HG03095 (cell line): Measurements from ENCODE around the gene SPATA3.
A peak's percentile ranks its signal among the peaks of the same experiment; 100 is the strongest.

Experiments
- ATAC-seq: cut with Tn5 transposase; IDR thresholded peaks from one replicate; pipeline ENCODE4 v1.9.1; 2021; ENCODE audit warnings: moderate library complexity; ENCODE audit not compliant: unreplicated experiment

The SPATA3 gene

DNA sequence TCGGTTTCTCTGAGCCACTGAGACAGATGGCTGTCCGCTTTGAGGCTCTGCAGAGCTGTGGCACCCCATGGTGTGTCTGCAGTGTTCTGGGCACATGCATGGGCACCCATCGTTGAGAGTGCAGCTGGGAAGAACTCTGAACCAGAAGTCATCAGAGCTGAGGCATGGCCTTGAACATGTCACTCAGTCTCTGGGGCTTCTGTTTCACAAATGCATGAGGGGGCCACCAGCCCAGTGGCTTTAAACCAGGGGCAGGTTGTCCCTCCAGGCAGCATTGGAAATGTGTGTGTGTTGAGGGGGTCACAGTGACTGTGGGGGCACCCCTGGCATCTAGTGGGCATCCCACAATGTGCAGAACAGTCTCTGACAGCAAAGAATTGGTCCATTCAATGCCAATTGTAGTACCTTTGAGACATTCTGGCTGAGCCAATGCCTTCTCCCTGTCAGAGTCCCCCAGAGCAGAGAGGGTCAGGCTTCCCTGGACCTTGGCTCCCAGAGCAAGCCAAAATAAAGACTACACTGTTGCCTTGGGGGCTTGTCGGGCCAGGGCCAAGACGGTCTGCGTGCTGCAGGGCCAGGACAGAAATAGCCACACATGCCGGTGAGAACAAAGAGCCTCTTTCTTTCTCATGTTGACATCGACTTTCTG is 51.5 kb downstream of the SPATA3 start:
- no peak for ATAC-seq

DNA sequence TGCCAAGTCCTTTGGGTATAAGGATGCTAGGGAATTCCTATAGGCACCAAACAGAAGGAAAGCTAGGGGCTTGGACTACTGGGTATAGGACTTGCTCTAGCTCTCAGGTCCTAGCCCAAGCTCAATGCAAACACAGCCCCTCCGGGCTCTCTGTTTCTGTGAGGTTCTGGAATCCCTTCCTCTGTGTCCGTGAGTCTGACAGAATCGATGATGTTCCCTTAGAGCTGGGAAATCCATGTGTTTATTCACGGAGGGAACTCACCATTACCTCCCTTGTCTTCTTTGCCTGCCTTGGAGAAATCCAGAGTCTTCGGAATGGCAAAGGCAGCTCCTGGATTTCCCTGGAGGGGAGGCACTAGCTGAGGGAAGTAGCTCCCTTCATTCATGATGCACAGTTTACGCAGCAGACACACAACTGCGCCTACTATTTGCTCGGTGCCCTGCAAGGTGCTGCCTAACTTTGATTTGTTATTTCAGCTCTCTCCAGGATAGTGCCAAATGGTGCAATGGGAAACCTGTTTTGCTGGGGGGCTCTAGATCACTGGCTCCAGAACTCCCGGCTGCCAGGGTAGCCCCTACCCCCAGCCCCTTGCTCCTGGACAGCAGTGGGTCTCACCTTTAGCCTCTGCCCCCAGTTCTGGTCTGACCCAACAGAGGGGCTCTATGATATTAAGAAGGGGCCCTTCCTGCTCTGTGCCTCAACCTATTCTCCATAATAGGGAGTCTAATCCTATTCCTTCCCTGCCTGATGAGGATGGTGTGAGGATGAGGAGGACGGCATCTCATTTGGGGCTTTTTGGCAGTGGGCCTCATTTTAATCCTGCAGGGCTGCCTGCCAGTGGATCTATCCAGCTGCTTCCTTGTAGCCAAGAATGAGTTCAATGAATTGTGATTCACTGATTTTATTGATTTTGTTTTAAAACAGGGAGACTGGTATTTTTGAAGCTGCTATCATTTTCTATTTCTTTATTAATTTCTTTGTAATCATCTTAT is 52.3 kb downstream of the SPATA3 start:
- no peak for ATAC-seq

DNA sequence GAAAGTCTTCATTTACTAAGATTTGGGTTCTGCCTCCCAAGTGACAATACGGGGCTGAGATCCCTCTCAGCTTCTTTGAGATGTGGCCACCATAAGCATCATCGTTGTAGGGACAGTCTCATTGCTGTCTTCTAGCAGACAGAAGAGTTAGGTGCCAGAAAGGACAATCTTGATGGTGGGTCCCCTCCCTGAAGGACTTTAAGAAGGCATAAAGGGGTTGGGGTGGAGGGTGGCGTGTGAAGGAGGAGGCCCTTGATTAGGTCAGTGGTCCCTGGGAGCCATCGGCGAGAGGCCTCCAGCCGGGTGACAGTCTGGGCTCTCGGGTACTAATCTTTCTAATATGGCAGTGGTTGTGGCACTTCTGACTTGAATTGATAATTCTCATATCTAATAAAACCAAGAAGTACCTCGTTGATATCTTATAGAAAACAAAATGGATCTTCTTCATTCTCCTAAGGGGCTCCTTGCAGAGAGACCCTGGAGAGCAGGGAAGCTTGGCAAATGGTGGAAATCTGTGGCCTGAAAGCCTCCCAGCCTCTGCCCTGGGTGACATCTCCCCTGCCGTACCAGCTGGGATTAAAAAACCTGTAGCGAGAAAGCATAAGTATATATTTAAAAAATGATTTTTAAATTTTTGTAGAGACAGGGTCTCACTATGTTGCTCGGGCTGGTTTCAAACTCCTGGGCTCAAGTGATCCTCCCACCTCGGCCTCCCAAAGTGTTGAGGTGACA is 53.5 kb downstream of the SPATA3 start:
- no peak for ATAC-seq

GRCh38 chr2:231050018-231050901 is 54.3 kb downstream of the SPATA3 start:
- no peak for ATAC-seq

GRCh38 chr2:231051116-231051515 is 55.2 kb downstream of the SPATA3 start:
- ATAC-seq: no peak

DNA sequence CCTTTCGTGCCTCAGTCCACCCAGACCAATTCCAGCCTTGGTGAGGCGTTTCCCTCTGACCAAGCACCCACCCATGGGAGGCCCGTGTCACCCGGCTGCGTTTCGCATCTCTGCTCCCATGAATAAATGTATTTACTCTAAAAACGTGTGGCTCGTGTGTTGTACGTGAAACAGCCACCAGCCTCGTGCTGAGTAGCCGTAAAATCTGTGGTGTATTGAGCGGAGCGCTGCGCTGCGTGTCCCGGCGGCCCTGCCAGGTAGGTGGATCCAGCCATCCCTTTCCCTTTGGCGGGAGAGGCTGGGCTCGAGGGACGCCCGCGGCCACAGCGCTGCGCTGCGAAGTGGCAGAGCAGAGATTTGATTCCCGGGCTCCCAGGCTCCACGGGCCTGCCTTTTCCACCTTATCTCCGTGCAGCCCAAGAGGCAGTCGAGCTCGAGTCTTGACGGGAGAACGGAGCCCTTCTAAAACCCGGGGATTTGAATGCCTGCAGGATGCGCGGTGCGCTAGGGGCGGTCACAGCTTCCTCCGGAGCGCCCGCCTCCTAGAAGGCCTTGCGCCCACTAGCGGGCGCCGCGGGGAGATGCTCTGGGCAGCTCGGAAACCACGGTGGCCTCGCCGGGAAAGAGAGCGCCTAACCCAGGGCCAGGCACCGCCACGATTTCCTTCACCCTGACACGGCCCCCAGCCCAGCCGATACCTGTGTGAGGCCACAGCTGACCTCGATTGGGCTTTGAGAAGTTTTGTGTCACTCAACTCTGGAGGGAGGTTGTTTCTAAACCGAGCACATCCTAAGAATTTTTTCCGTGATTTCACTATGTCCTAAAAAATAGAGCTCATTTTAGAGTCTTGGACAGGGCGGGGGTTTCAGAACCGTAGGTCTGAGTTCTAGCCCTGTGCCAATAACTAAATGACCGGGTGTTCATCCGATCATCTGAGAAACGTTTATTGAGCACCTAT is 56.9 kb downstream of the SPATA3 start:
- ATAC-seq: peak; percentile 59

GRCh38 chr2:231053846-231054245 is 57.9 kb downstream of the SPATA3 start:
- ATAC-seq: no peak

DNA sequence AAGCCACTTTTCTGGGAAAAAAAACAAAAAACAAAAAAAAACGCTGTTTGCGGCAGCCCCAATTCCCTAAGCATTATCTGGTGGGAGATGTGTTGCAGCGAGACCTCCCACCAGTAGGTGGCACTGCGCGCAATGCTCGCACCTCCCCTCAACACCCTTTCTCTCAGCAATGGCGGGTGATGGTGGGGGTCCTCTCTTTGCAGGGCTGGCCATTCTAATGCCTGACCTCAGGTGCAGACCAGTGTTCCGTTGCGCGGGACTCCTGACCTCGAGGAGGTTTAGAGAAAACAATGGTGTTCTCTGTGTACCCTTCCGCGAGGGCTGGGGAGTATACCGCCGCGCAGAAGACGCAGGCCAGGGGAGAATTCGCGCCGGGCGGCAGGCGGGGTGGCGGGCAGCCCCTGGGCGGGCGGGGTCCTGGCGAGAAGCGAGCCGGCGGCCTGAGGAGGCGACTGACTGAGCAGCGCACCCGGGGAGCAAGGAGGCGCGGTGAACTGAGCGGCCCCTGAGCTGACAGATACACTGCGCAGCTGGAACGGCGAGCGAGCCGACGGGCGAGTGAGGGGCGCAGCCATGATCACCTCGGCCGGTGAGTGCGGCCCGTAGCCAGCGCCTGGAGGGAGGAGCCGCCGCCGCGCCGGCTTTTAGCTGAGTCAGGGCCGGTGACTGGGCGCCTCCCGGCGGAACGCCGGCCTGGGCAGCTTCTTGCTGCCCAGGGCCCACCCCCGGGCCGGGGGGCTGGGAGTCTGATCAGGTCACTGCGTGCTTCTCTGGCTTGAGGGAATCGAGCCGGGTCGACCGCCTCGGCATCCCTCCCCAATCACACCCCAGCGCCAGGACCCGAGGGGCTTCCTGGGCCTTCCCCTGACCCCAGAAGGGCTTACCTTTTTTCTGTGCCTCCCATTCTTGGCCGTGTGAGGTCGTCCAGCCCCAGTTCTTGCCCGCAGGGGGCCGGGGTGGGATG is 60.8 kb downstream of the SPATA3 start, which contains the start of gene PSMD1:
Gene PSMD1, plus strand, starts transcription at position 415 of the 964 bp plus-strand sequence. Its CDS starts 159 bp downstream, at position 574.
- peak; percentile 66 for ATAC-seq

DNA sequence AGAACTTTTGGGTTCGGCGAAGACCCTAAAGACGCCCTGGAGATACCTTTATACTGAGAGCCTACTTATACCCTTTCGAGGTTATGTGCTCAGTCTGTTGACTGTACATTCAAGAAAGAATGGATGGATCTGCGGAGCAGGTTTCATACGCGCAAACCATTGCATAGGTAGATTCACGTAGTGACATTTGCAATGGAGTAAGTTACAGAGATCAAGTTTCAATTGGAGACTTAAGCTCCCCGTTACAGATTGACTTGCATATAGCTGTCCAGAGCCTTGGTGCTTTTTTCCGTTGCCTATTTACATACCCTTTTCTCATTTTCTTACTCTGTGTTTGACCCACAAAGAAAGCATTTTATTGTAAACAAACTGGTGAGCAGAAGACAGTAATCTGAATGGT is 61.7 kb downstream of the SPATA3 start:
- ATAC-seq: no peak
